Activated CD4-positive, alpha-beta T cell treated with anti-CD3 and anti-CD28 coated beads, Interleukin-2, Interleukin-6, amounts not matched to agents 100 ng/mL and 50 ng/mL, durations not matched to agents 16 hours and 8 hours (primary cell): ENCODE measurements around the gene DVL1.
"Not testable (repeated sequence)": the region's sequence is repeated elsewhere in the genome, so short reads cannot be mapped to it uniquely, and the experiment has no call there.

Source experiments
- DNase-seq: peaks from one replicate; pipeline ENCODE4 v3.0.0-alpha.2; 2020

Gene DVL1

GRCh38 chr1:1349256-1350012, at the start of gene DVL1:
Gene DVL1, minus strand, starts transcription at chr1:1349418. Its CDS starts 353 bp downstream, at chr1:1349065.
- DNase-seq = peak; percentile 76

- no peak for DNase-seq
Measured at GRCh38 chr1:1398677-1399186, 49.5 kb upstream of the DVL1 start.

GRCh38 chr1:1397839-1398523, 48.8 kb upstream of the DVL1 start:
- DNase-seq = no peak

- DNase-seq = no peak
Measured at GRCh38 chr1:1395166-1395565, 45.9 kb upstream of the DVL1 start.

DNA sequence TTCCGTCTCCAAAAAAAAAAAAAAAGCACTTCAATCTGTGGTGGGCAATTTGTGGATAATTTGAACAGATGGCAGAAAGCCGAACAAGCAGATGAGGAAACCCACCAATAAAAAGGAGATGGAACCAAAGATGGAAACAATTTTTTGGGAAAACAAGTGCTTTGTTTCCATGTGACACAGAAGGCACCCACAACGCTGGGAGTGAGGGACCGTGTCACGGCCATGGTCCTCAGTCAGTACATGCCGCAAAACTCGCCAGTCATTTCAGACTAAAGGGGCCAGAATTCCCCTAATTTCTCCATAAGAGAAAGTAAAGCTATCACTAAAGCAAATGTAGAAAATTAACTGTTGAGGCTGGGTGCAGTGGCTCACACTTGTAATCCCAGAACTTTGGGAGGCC, 44.9 kb upstream of the DVL1 start:
- no peak for DNase-seq

DNA sequence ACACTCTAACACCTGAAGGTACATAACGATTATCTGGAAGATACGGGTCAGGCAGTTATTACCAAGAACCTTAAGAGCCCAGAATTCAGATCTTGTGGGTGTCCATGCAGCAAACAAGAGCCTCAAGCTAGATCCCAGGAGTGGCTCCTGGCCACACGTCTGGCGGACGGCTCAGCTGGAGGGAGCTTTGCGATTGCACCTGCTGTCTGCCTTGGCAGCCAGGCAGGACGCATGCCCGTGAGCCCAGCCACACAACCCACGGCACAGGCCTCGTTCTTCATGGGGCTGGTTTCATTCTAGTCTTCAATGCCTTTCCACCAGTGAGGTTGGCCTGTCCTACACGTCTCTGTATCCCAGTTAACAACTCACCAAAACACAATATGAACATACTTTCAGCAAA, 44.2 kb upstream of the DVL1 start:
- DNase-seq = no peak

GRCh38 chr1:1393014-1393413, 43.8 kb upstream of the DVL1 start:
- no peak for DNase-seq

- no peak for DNase-seq
Measured at GRCh38 chr1:1391225-1391624, 42.0 kb upstream of the DVL1 start.

DNA sequence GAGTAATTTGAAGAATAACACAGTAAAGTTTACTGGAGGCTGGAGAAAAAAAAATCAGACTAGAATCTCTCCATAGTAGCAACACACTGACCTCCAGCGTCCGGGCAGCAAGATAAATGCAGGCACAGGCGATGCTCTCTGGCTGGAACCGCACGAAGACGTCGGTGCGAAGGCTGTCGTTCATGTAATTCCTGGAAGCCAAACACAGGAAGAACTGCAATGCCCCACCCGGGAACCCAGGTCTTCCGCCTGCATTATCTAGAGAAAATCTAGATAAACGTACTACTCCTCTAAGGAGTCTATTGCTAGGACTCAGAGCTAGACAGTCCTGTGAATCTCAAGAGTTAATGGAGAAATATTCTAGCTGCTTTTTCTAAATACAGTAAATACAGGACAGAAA, 41.5 kb upstream of the DVL1 start:
- DNase-seq = no peak

GRCh38 chr1:1388078-1388472, 38.9 kb upstream of the DVL1 start:
- no peak for DNase-seq

DNA sequence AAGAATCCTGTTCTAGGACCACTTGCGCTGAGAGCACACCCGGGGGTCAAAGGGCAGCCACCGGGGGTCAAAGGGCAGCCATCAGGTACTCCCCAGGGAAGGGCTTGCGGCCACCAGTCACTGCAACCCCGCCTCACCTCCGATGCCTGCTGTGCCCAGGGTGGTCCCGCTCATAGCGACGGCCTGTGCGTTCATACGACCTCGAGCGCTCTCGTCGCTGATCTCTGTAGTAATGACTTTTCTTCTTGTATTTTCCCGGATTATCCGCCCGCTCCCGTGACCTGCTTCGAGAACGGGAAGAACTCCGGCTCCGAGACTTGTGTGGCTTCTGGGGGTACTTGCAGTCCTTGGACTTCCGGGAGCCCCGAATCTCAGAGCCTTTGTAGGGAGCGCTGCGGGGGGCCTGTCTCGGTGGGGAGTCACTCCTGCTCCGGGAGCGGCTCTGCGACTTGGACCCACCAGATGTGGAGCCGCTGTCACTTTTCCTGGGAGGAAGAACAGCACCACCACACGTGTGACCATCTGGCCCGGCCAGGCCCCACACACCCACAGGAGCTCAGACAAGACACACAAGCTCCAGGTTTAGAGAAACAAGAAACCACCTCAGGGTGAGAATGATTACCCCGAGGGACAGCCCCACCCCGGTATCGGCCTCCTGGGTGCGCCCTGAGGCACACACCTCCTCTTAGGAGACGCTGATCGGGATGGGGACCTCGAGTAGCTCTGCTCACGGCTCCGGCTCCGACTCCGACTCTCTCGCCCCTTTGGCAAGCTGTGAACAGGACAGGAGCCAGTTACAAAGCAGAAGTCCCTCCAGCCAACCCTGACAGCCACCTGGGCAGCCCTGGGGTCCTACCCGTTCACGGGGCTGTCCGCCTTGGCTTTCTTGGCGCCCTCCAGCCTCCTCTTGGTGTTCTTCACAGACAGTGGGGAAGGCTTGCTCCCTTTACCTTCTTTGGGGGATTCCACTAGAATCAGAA, 38.2 kb upstream of the DVL1 start:
- no peak for DNase-seq

- no peak for DNase-seq
Measured at GRCh38 chr1:1385931-1386330, 36.7 kb upstream of the DVL1 start.

DNA sequence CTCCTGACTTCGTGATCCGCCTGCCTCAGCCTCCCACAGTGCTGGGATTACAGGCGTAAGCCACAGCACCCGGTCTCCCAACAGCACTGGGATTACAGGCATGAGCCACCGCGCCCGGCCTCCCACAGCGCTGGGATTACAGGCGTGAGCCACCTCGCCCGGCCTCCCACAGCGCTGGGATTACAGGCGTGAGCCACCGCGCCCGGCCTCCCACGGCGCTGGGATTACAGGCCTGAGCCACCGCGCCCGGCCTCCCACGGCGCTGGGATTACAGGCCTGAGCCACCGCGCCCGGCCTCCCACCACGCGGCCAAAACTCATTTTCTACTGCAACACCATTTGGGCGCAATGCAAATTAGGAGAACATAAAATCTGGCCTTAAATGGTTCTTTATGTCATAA, 36.1 kb upstream of the DVL1 start:
- not testable (repeated sequence) for DNase-seq

GRCh38 chr1:1381294-1381693, 32.1 kb upstream of the DVL1 start:
- no peak for DNase-seq

DNA sequence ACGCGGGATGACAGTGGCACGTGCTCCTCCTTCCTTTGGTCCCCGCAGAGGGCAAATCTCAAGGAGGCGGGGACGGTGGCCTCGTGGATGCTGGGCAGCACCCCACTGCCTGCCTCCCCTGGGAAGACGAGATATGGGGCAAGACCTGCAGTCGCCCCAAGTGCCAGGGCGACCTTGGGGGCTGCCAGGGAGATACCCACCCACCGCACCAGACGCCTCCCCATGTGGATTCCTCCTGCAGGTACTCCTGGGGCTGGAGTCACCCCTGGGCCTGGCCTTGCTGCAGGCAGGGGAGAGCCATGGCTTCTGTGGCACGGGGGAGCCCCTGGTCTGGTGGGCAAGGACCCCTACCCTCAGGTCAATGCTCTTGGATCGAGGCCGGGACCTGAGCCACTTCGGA, 31.6 kb upstream of the DVL1 start:
- DNase-seq = no peak

- DNase-seq = no peak
Measured at GRCh38 chr1:1377540-1378205, 28.5 kb upstream of the DVL1 start.

DNA sequence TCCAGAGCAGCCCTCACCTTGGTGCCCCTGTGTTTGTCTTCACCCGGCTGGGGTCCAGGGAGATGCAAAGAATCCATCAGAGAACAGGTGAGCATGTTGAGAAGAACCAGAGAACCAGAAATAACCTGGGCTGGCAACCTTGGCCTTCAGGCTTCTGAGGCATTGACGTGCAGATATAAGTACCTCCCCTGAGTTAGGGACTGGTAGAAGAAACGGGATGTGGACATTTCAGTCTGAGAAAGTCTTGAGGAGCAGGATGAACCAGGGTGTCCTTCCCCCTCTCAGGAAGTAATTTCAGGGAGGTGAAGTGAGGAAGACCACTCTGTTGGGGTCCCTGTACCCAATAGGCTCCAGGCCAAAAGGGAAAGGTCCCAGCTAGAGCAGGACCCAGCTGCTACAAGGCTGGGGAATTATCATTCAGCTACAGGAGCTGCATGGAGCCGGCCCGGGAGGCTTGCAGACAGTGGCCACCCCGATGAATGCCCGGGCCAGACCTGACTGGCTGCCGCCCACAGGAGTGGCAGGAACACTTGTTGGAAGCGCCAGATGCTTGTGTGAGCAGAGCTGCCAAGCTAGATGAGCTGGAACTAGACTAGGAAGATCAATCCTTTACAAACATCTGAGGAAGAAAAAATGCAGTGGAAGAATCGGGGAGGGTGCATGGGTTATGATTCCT, 27.5 kb upstream of the DVL1 start:
- no peak for DNase-seq

DNA sequence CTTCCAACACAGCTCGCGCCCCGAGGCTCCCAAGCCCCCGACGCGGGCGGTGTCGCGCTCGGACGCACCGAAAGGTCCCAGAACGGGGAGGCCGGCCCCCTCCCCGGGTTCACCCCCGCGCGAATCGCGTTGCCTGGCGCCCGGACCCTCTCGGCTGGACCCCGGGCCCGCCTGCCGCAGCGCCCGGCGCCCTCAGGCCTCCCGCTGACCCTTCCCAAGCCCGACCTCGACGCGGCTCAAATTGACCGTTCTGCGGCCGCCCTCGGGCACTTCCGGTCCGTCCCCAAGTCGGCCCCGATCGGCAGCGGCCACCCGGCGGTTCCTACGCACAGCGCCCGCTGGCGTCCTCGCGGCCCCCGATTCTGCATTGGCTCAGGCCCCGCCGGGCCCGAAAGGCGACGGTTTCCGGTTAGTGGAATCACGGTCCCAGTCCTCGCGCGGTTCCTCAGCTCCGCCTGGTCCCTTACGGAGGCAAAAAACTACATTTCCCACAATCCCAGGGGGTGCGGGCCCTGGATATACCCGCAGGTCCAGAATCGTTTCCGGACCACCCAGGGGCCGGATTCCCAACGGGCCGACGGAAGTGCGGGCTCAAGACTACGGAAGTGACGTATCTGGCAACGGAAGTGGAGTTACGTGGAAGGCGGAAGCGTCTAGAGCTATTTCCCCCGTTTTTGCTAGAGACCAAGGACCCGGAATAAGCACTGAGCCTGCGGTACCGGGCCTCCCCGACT, 25.9 kb upstream of the DVL1 start, which contains the start of gene AURKAIP1:
TSS of gene AURKAIP1 (minus strand) at position 279 of the 734 bp plus-strand sequence. CDS start 451 bp downstream, outside the sequence.
- peak; percentile 99 for DNase-seq

DNA sequence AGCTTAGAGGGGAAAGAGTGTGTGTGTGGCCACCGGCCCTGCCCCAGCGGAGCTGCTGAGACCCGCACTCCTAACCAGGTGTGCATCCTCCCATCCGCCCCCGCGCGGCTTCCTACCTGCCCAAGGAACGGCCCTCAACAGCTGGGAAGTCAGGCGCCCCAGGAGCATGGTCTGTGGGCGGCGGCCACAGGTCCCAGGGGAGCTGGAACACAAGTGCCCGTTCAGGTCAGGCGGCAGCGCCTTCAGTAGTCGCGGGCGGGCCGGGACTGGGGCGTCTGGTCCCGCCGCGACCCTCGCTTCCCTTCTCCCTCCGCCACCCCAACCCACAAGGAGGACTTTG, 25.3 kb upstream of the DVL1 start:
- DNase-seq = no peak

GRCh38 chr1:1373815-1374588, 24.8 kb upstream of the DVL1 start:
- DNase-seq = no peak
